Ishikawa (cell line): ENCODE results near the gene PLEKHS1.

ENCODE experiments used
- CEBPB ChIP-seq: IDR thresholded peaks from 2 replicates; pipeline ENCODE4 v1.6.1; 2012
- CREB1 ChIP-seq: IDR thresholded peaks from 2 replicates; pipeline ENCODE4 v1.6.1; 2012; ENCODE audit warnings: low read depth
- EGR1 ChIP-seq: IDR thresholded peaks from 2 replicates; pipeline ENCODE4 v1.6.1; 2012
- EP300 ChIP-seq: IDR thresholded peaks from 2 replicates; pipeline ENCODE4 v1.6.1; 2012; ENCODE audit warnings: borderline replicate concordance
- FOXM1 ChIP-seq: IDR thresholded peaks from 2 replicates; pipeline ENCODE4 v1.6.1; 2012; ENCODE audit warnings: low read depth, borderline replicate concordance
- MAX ChIP-seq: IDR thresholded peaks from 2 replicates; pipeline ENCODE4 v1.6.1; 2012
- NFIC ChIP-seq: IDR thresholded peaks from 2 replicates; pipeline ENCODE4 v1.6.1; 2012
- RAD21 ChIP-seq: IDR thresholded peaks from 2 replicates; pipeline ENCODE4 v1.6.1; 2012; ENCODE audit warnings: low read depth
- REST ChIP-seq: IDR thresholded peaks from 2 replicates; pipeline ENCODE4 v1.6.1; 2012; ENCODE audit warnings: low read depth, mild to moderate bottlenecking
- TAF1 ChIP-seq: IDR thresholded peaks from 2 replicates; pipeline ENCODE4 v1.6.1; 2012; ENCODE audit warnings: low read depth, mild to moderate bottlenecking
- TCF12 ChIP-seq: IDR thresholded peaks from 2 replicates; pipeline ENCODE4 v1.6.1; 2012; ENCODE audit warnings: low read depth
- TEAD4 ChIP-seq: IDR thresholded peaks from 2 replicates; pipeline ENCODE4 v1.6.1; 2012
- USF1 ChIP-seq: IDR thresholded peaks from 2 replicates; pipeline ENCODE4 v1.6.1; 2012
- YY1 ChIP-seq: IDR thresholded peaks from 2 replicates; pipeline ENCODE4 v1.6.1; 2012; ENCODE audit warnings: low read depth
- ZBTB7A ChIP-seq: IDR thresholded peaks from 2 replicates; pipeline ENCODE4 v1.6.1; 2012; ENCODE audit warnings: low read depth

PLEKHS1 gene

GRCh38 chr10:113742466-113742865, 9.0 kb upstream of the PLEKHS1 start:
- TF ChIP-seq RAD21, result no peak
- TF ChIP-seq MAX, result no peak
- TF ChIP-seq FOXM1, result no peak
- no peak for TF ChIP-seq TEAD4
- TF ChIP-seq EGR1, result no peak
- no peak for TF ChIP-seq USF1
- no peak for TF ChIP-seq CEBPB
- no peak for TF ChIP-seq YY1
- no peak for TF ChIP-seq CREB1

- TF ChIP-seq REST (no peak), USF1 (no peak), CEBPB (no peak), MAX (no peak), TAF1 (no peak), EGR1 (no peak), NFIC (no peak), EP300 (no peak), ZBTB7A (no peak), CREB1 (no peak), YY1 (no peak), TEAD4 (no peak), RAD21 (no peak), FOXM1 (no peak), TCF12 (no peak)
Measured at GRCh38 chr10:113743594-113743993, 7.9 kb upstream of the PLEKHS1 start.

GRCh38 chr10:113745374-113745773, 6.1 kb upstream of the PLEKHS1 start:
- TF ChIP-seq TAF1 (no peak), NFIC (peak; percentile 57)

- TF ChIP-seq ZBTB7A, result no peak
- 0 out of 2 replicates have a peak, but pooled peaks have one; percentile 10 for TF ChIP-seq NFIC
Measured at GRCh38 chr10:113746217-113746957, 5.1 kb upstream of the PLEKHS1 start.

- TF ChIP-seq FOXM1 (no peak), TCF12 (no peak), CEBPB (no peak), EGR1 (no peak), RAD21 (no peak), TAF1 (no peak), NFIC (no peak), ZBTB7A (no peak), EP300 (no peak)
Measured at GRCh38 chr10:113752553-113752952, 1.1 kb downstream of the PLEKHS1 start.

- TF ChIP-seq NFIC (no peak), RAD21 (no peak), REST (no peak), YY1 (no peak), EGR1 (no peak), TEAD4 (no peak), FOXM1 (no peak), CEBPB (no peak), ZBTB7A (no peak), MAX (no peak), CREB1 (no peak), USF1 (no peak), TCF12 (no peak), EP300 (no peak)
Measured at GRCh38 chr10:113753020-113753692, 1.7 kb downstream of the PLEKHS1 start.
